Memory B cell (primary cell): ENCODE measurements around the gene MLLT6.

Experiments used
- ATAC-seq: fragments of 150-1000 bp; cut with Tn5 transposase; 2 replicates; pipeline ENCODE4 v1.10.0; 2021; ENCODE audit warnings: low read depth, mild to moderate bottlenecking, moderate library complexity
- DNase-seq, 2 donors: peaks; one replicate each; pipeline ENCODE4 v3.0.0; 2022; ENCODE audit warnings: low spot score in 2 of 2
- H3K27ac Mint-ChIP-seq: one replicate; pipeline ENCODE4 v1.8.0; 2022; ENCODE audit warnings: mild to moderate bottlenecking, moderate library complexity, mixed read lengths
- H3K27me3 Mint-ChIP-seq: one replicate; pipeline ENCODE4 v1.8.0; 2022; ENCODE audit warnings: mixed read lengths
- H3K36me3 Mint-ChIP-seq: one replicate; pipeline ENCODE4 v1.8.0; 2022; ENCODE audit warnings: mild to moderate bottlenecking, mixed read lengths
- H3K4me1 Mint-ChIP-seq: one replicate; pipeline ENCODE4 v1.8.0; 2022; ENCODE audit warnings: mixed read lengths
- H3K4me3 Mint-ChIP-seq: one replicate; pipeline ENCODE4 v1.8.0; 2022; ENCODE audit warnings: mild to moderate bottlenecking, moderate library complexity, mixed read lengths
- H3K9me3 Mint-ChIP-seq: one replicate; pipeline ENCODE4 v1.8.0; 2022; ENCODE audit warnings: mixed read lengths

Gene MLLT6

GRCh38 chr17:38733282-38733981 is 28.4 kb downstream of the MLLT6 start:
- Mint-ChIP-seq H3K4me3 (no peak overlapping the region), H3K4me1 (peaks cover 45% of the 10 kb centered on the region)

GRCh38 chr17:38733982-38734973 is 29.2 kb downstream of the MLLT6 start:
- Mint-ChIP-seq H3K4me1 (peaks cover 36% of the 10 kb centered on the region), H3K36me3 (peaks cover 2% of the 10 kb centered on the region), H3K4me3 (no peak overlapping the region), H3K9me3 (no peaks in the 10 kb centered on the region), H3K27me3 (peaks cover 3% of the 10 kb centered on the region), H3K27ac (no peak overlapping the region)
- ATAC-seq = no peak
- DNase-seq = no peak

More at GRCh38 chr17:38733282-38733981, 28.4 kb downstream of the MLLT6 start:
- no peak for ATAC-seq
- Mint-ChIP-seq H3K27me3 (peaks cover 3% of the 10 kb centered on the region), H3K36me3 (peaks cover 2% of the 10 kb centered on the region), H3K9me3 (no peaks in the 10 kb centered on the region), H3K27ac (peak overlapping the region; percentile 76)
- DNase-seq = no peak

- ATAC-seq = peak; percentile 41
- H3K27ac Mint-ChIP-seq = no peak overlapping the region
- peaks cover 8% of the 10 kb centered on the region for H3K27me3 Mint-ChIP-seq
These were observed 30.3 kb downstream of the MLLT6 start for GRCh38 chr17:38735161-38735997.

GRCh38 chr17:38738007-38738662 is 33.1 kb downstream of the MLLT6 start:
- Mint-ChIP-seq H3K27me3 (peaks cover 8% of the 10 kb centered on the region), H3K4me1 (peaks cover 19% of the 10 kb centered on the region), H3K36me3 (peaks cover under 1% of the 10 kb centered on the region), H3K4me3 (no peak overlapping the region), H3K27ac (no peak overlapping the region), H3K9me3 (no peaks in the 10 kb centered on the region)
- ATAC-seq (no peak), DNase-seq (no peak)

More at GRCh38 chr17:38735161-38735997, 30.3 kb downstream of the MLLT6 start:
- Mint-ChIP-seq H3K4me1 (peaks cover 33% of the 10 kb centered on the region), H3K36me3 (peaks cover 2% of the 10 kb centered on the region), H3K9me3 (no peaks in the 10 kb centered on the region), H3K4me3 (no peak overlapping the region)
- peak; percentile 69 to 82 for DNase-seq

- DNase-seq = no peak
- Mint-ChIP-seq H3K4me3 (no peak overlapping the region), H3K4me1 (peaks cover 18% of the 10 kb centered on the region), H3K27me3 (peaks cover 8% of the 10 kb centered on the region), H3K9me3 (no peaks in the 10 kb centered on the region), H3K27ac (no peak overlapping the region), H3K36me3 (no peaks in the 10 kb centered on the region)
- no peak for ATAC-seq
These were observed 33.6 kb downstream of the MLLT6 start for GRCh38 chr17:38738686-38739085.

GRCh38 chr17:38739305-38739704 is 34.2 kb downstream of the MLLT6 start:
- Mint-ChIP-seq H3K27ac (no peak overlapping the region), H3K4me3 (no peak overlapping the region), H3K4me1 (peaks cover 15% of the 10 kb centered on the region), H3K27me3 (peaks cover 8% of the 10 kb centered on the region), H3K9me3 (no peaks in the 10 kb centered on the region), H3K36me3 (no peaks in the 10 kb centered on the region)
- DNase-seq (no peak), ATAC-seq (no peak)

GRCh38 chr17:38740044-38740443 is 35.0 kb downstream of the MLLT6 start:
- peaks cover 10% of the 10 kb centered on the region for H3K4me1 Mint-ChIP-seq
- no peak overlapping the region for H3K27ac Mint-ChIP-seq
- no peaks in the 10 kb centered on the region for H3K36me3 Mint-ChIP-seq
- peaks cover 10% of the 10 kb centered on the region for H3K27me3 Mint-ChIP-seq
- DNase-seq (no peak), ATAC-seq (no peak)
- no peak overlapping the region for H3K4me3 Mint-ChIP-seq
- H3K9me3 Mint-ChIP-seq = no peaks in the 10 kb centered on the region

GRCh38 chr17:38740806-38741205 is 35.7 kb downstream of the MLLT6 start:
- Mint-ChIP-seq H3K9me3 (no peaks in the 10 kb centered on the region), H3K4me3 (no peak overlapping the region)
- no peak for ATAC-seq

GRCh38 chr17:38741461-38741860 is 36.4 kb downstream of the MLLT6 start:
- no peak for ATAC-seq
- DNase-seq = no peak
- Mint-ChIP-seq H3K36me3 (no peaks in the 10 kb centered on the region), H3K4me3 (no peak overlapping the region), H3K4me1 (peaks cover 13% of the 10 kb centered on the region), H3K27me3 (peaks cover 16% of the 10 kb centered on the region), H3K9me3 (no peaks in the 10 kb centered on the region), H3K27ac (no peak overlapping the region)

More at GRCh38 chr17:38740806-38741205, 35.7 kb downstream of the MLLT6 start:
- Mint-ChIP-seq H3K36me3 (no peaks in the 10 kb centered on the region), H3K27ac (no peak overlapping the region), H3K27me3 (peaks cover 10% of the 10 kb centered on the region), H3K4me1 (peaks cover 6% of the 10 kb centered on the region)
- DNase-seq = no peak

GRCh38 chr17:38741921-38742410 is 36.9 kb downstream of the MLLT6 start:
- H3K4me1 Mint-ChIP-seq = peaks cover 18% of the 10 kb centered on the region
- ATAC-seq (no peak), DNase-seq (no peak)
- peaks cover 2% of the 10 kb centered on the region for H3K36me3 Mint-ChIP-seq
- H3K27me3 Mint-ChIP-seq = peaks cover 20% of the 10 kb centered on the region
- H3K9me3 Mint-ChIP-seq = no peaks in the 10 kb centered on the region
- H3K27ac Mint-ChIP-seq = no peak overlapping the region
- no peak overlapping the region for H3K4me3 Mint-ChIP-seq

GRCh38 chr17:38742411-38743308 is 37.6 kb downstream of the MLLT6 start:
- Mint-ChIP-seq H3K27me3 (peaks cover 21% of the 10 kb centered on the region), H3K4me1 (peaks cover 18% of the 10 kb centered on the region), H3K9me3 (no peaks in the 10 kb centered on the region), H3K4me3 (no peak overlapping the region), H3K27ac (no peak overlapping the region), H3K36me3 (peaks cover 2% of the 10 kb centered on the region)
- ATAC-seq (peak; percentile 15), DNase-seq (no peak)

GRCh38 chr17:38743556-38744171 is 38.6 kb downstream of the MLLT6 start:
- Mint-ChIP-seq H3K36me3 (peaks cover 2% of the 10 kb centered on the region), H3K4me3 (no peak overlapping the region), H3K4me1 (peaks cover 14% of the 10 kb centered on the region), H3K9me3 (no peaks in the 10 kb centered on the region), H3K27ac (no peak overlapping the region), H3K27me3 (peaks cover 20% of the 10 kb centered on the region)
- no peak for ATAC-seq
- DNase-seq = no peak
